Psoas muscle (tissue), 8 donors: ENCODE results near the gene FYB1. TPM values are rescaled to one million over a fixed set of nuclear protein-coding genes. Genes with fewer than 3 reads are reported as not detected.

Experiments
- ATAC-seq, 4 donors: fragments of 200-7000 bp; cut with Tn5 transposase; one replicate each; pipeline ENCODE4 v1.9.1; 2020; ENCODE audit warnings: moderate library complexity in 3 of 4, mild to moderate bottlenecking in 2 of 4
- DNase-seq, 2 donors: peaks; one replicate each; pipeline ENCODE4 v3.0.0-alpha.2; 2020
- H3K27ac ChIP-seq: fragments of 200-600 bp; one replicate; pipeline ENCODE4 v1.8.0; 2022
- H3K27me3 ChIP-seq, 3 donors: fragments of 200-600 bp in 1 of 3; one replicate each; pipeline versions ENCODE4 v1.6.1 to v1.8.0; 2013 to 2022; ENCODE audit warnings: low read length in 2 of 3, mild to moderate bottlenecking in 2 of 3, moderate library complexity in 1 of 3; ENCODE audit not compliant: insufficient read depth in 3 of 3
- H3K36me3 ChIP-seq, 2 donors: fragments of 200-600 bp in 1 of 2; one replicate each; pipeline versions ENCODE4 v1.6.1 to v1.8.0; 2013 to 2022; ENCODE audit warnings: low read depth in 1 of 2, mild to moderate bottlenecking in 1 of 2, moderate library complexity in 1 of 2; ENCODE audit not compliant: insufficient read depth in 1 of 2
- H3K4me1 ChIP-seq: fragments of 200-600 bp; one replicate; pipeline ENCODE4 v1.8.0; 2022
- H3K4me3 ChIP-seq: fragments of 200-600 bp; one replicate; pipeline ENCODE4 v1.8.0; 2022; ENCODE audit warnings: mild to moderate bottlenecking
- H3K9me3 ChIP-seq: fragments of 200-600 bp; one replicate; pipeline ENCODE4 v1.8.0; 2022
- WGBS, 3 donors: extraction: QIAGEN DNeasy Blood & Tissue Kit; methylation state at CpG; one replicate each; pipeline versions ENCODE4 v1.1.6 to v1.1.7; 2013; 5-methylcytosine and 5-hydroxymethylcytosine counted together
- intact Hi-C, 2 donors: fragments of 100-400 bp; cut with DNase I; formaldehyde crosslinking; loops; one replicate each; pipeline versions ENCODE4 v1.11.0 to v1.14.2; 2022
- polyA plus RNA-seq, 3 donors: library from polyadenylated mRNA; stranded (reverse); fragments of 200-250 nt; gene quantifications; one replicate each; pipeline ENCODE4 v1.2.3, GENCODE V29; 2013
- total RNA-seq, 4 donors: library from RNA; stranded (reverse); fragmentation: NEBNext Ultra II Directional in 2 of 4; extraction: Animal tissue kit (Norgen Biotek cat#: 25700) in 2 of 4; gene quantifications; one replicate each; pipeline versions ENCODE4 v1.2.1 to v1.2.4, GENCODE V29; 2021 to 2023
- TF ChIP-seq, protein P1 (sequence below): fragments of 200-600 bp; IDR thresholded peaks from one replicate; pipeline ENCODE4 v1.8.0; 2022; ENCODE audit warnings: antibody characterized with exemption
- donor health status: healthy with polysubstance abuse.
- donor health status: DM: no; HTN: no; CAD: no; lungs with moderate emphysema.
- donor health status: Bipolar disorder and iron deficiency.
- donor health status: healthy.
- donor health status: DM: yes; HTN: yes; CAD: no.
- donor health status: DM: no; HTN: no; CAD: no.
- donor health status: DM: no; HTN: no; CAD: no.
- donor health status: DM: yes; HTN: yes; CAD: no.

Gene FYB1
- total and polyA plus RNA-seq, 7 donors, result 0.22 to 3.2 (median 1.3) TPM

DNA sequence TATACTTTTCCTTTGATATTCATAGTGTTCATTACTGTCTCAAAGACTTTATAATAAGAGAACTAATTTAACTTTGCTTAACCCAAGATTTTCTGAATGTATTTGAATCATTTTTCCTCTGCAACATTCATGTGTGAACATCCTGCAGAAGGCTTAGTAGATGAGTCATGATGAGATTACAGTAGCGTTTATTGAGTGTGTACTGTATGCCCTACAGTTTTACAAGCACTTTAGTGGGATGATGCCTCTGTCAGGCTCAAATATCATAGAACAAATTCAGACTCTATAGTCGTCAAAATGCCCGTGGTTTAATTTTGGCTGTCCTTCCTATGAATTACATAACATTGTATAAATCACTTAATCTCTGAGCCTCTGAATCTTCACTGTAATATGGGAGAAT lies 41.2 kb downstream of the FYB1 start:
- intact Hi-C loops, result no loop called here
- no peak for DNase-seq
- Histone ChIP-seq H3K27me3 (no peaks in the 10 kb centered on the region), H3K4me1 (no peaks in the 10 kb centered on the region), H3K36me3 (no peaks in the 10 kb centered on the region), H3K4me3 (no peak overlapping the region), H3K9me3 (no peaks in the 10 kb centered on the region), H3K27ac (no peak overlapping the region)
- 47 to 62% (median 51%) methylated on average over 3 of the region's 3 CpGs for WGBS, 3 donors
- TF ChIP-seq, protein P1, sequence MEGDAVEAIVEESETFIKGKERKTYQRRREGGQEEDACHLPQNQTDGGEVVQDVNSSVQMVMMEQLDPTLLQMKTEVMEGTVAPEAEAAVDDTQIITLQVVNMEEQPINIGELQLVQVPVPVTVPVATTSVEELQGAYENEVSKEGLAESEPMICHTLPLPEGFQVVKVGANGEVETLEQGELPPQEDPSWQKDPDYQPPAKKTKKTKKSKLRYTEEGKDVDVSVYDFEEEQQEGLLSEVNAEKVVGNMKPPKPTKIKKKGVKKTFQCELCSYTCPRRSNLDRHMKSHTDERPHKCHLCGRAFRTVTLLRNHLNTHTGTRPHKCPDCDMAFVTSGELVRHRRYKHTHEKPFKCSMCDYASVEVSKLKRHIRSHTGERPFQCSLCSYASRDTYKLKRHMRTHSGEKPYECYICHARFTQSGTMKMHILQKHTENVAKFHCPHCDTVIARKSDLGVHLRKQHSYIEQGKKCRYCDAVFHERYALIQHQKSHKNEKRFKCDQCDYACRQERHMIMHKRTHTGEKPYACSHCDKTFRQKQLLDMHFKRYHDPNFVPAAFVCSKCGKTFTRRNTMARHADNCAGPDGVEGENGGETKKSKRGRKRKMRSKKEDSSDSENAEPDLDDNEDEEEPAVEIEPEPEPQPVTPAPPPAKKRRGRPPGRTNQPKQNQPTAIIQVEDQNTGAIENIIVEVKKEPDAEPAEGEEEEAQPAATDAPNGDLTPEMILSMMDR, result no peak
- ATAC-seq, result no peak

DNA sequence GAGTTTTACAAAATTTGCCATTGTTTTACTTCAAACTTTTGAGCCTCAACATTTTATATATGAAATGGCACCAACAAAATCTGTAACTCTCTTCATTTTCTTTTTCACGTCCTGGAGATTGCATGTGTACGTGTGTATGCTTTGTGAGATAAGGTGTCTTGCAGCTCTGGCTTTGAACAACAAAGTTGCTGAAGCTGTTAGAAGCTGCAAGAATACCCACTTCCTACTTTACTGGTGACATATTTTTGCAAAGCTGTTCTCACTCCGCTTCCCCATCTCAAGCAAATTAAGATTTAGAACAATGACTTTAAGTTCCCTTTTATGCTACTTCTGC lies 41.8 kb downstream of the FYB1 start:
- Histone ChIP-seq H3K4me3 (no peak overlapping the region), H3K27me3 (no peaks in the 10 kb centered on the region), H3K27ac (no peak overlapping the region), H3K9me3 (no peaks in the 10 kb centered on the region), H3K4me1 (no peaks in the 10 kb centered on the region), H3K36me3 (no peaks in the 10 kb centered on the region)
- ATAC-seq (no peak), DNase-seq (no peak)
- TF ChIP-seq, protein P1, result no peak
- WGBS, 3 donors, result 85 to 92% (median 86%) methylated on average over 3 of the region's 3 CpGs
- intact Hi-C loops, result no loop called here

DNA sequence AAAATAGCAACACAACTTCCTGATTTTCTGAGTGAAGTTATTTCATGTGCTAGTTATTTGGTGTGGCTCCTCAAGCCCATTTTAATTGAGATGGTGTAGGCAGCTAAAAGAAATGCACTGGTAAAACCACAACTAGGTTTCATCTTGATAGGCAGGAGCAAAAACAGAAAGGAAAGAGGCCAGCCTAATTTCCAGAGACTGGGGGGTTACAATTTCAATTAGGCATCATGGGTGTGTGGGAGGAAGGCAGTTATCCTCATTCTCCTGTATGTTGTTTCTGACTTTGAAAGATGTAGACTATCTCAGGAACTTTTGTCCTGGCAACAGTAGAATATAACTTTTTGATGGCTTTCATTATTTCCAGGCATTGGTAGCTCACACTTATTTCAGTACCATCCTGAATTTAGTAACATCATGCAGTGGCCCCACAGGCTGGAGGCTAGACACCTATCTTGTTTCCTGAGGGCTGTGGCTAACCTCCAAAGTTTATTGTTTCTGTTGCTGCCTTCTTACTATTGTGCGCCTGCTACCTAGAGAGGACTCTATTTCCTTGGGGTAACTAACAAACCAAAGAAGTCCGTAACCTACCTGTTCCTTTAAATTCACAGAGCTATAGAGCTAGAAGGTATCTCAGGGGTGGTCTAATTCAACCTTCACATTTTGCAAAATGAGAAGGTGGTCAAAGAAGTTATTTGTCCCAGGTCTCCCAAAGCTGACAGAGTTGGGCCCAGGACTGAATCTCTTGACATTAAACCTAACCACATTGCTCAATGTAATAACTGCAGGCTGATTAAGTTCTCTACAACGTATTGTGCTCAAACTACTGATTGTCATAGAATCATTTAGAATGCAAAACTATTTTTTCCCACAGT lies 42.4 kb downstream of the FYB1 start:
- DNase-seq, result no peak
- Histone ChIP-seq H3K36me3 (no peaks in the 10 kb centered on the region), H3K27me3 (no peaks in the 10 kb centered on the region), H3K27ac (no peak overlapping the region), H3K9me3 (no peaks in the 10 kb centered on the region), H3K4me1 (no peaks in the 10 kb centered on the region), H3K4me3 (no peak overlapping the region)
- TF ChIP-seq, protein P1, result no peak
- no peak for ATAC-seq
- intact Hi-C loops, result no loop called here
- WGBS, 3 donors, result 84 to 90% (median 87%) methylated on average over 3 of the region's 3 CpGs

DNA sequence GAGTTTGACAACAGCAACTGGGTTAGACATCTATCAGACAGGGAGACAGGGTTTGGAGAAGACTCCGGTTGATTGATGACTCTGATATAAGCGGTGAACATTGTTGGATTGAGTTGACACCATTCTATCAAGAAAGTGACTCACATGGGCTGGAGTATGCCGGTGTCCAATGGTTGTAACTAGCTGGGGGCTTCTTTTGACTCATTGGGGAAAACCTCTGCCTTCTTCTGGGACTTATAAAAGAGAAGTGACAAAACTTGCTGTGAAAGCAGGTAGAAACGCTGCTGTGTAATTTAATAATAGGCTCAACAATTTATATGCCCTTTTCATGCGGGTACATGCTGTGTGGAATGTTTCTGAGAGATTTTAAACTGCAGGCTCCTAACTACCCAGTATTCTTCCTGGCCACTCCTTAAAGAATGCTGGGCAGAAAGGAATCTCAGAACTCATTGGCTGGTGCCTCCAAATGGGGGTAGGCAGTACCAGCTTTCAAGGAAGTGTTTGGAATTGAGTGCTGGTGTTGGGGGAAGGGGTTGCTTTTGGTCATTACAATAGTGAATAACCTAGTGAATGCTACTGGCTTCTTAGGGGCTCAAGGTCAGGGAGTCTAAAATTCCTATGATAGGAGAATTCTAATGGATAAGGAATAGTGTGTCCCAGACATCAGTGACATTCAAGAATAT lies 43.9 kb downstream of the FYB1 start:
- 71 to 74% (median 71%) methylated on average over 5 of the region's 5 CpGs for WGBS, 3 donors
- H3K27me3 ChIP-seq, result no peaks in the 10 kb centered on the region
- ATAC-seq, result no peak
- intact Hi-C loops, result no loop called here
- no peak for DNase-seq
- H3K9me3 ChIP-seq, result no peaks in the 10 kb centered on the region
- H3K36me3 ChIP-seq, result no peaks in the 10 kb centered on the region
- no peaks in the 10 kb centered on the region for H3K4me1 ChIP-seq
- H3K27ac ChIP-seq, result no peak overlapping the region
- H3K4me3 ChIP-seq, result no peak overlapping the region
- TF ChIP-seq, protein P1, result no peak
